Measurements from ENCODE around the gene RBPJL. TPM values are rescaled to one million over a fixed set of nuclear protein-coding genes. Genes with fewer than 3 reads are reported as not detected.

Gene RBPJL
- total RNA-seq, 1 experiment from 2014 or later = 0.85 TPM

DNA sequence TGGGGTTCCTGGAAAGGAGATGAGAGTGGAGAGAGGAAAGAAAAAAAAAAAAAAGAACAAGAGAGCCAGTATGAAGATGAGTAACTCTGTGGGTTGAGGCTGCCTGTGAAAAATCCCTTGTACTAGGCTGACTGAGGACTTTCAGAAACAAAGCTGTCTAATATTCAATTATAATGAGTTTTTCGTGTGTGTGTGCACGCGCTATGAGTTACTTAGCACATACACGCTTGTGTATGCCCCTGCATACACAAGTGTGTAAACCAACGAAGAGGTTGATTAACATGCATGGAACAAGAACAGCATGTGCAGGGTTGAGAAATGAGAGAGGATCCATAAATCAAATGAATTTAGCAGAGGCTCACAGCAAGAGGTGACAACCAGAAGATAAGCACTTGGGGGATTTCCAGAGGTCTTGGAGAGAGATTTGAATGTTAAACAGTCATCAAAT, 4.8 kb upstream of the RBPJL start:
- H3K4me3 Mint-ChIP-seq = no peak overlapping the region
- no peak overlapping the region for H3K27ac Mint-ChIP-seq
- peaks cover 15% of the 10 kb centered on the region for H3K4me1 Mint-ChIP-seq
- TF ChIP-seq, protein P1, sequence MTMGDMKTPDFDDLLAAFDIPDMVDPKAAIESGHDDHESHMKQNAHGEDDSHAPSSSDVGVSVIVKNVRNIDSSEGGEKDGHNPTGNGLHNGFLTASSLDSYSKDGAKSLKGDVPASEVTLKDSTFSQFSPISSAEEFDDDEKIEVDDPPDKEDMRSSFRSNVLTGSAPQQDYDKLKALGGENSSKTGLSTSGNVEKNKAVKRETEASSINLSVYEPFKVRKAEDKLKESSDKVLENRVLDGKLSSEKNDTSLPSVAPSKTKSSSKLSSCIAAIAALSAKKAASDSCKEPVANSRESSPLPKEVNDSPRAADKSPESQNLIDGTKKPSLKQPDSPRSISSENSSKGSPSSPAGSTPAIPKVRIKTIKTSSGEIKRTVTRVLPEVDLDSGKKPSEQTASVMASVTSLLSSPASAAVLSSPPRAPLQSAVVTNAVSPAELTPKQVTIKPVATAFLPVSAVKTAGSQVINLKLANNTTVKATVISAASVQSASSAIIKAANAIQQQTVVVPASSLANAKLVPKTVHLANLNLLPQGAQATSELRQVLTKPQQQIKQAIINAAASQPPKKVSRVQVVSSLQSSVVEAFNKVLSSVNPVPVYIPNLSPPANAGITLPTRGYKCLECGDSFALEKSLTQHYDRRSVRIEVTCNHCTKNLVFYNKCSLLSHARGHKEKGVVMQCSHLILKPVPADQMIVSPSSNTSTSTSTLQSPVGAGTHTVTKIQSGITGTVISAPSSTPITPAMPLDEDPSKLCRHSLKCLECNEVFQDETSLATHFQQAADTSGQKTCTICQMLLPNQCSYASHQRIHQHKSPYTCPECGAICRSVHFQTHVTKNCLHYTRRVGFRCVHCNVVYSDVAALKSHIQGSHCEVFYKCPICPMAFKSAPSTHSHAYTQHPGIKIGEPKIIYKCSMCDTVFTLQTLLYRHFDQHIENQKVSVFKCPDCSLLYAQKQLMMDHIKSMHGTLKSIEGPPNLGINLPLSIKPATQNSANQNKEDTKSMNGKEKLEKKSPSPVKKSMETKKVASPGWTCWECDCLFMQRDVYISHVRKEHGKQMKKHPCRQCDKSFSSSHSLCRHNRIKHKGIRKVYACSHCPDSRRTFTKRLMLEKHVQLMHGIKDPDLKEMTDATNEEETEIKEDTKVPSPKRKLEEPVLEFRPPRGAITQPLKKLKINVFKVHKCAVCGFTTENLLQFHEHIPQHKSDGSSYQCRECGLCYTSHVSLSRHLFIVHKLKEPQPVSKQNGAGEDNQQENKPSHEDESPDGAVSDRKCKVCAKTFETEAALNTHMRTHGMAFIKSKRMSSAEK (CRISPR knock-in tag; IDR thresholded peaks at IDR 0.05; ENCODE audit: borderline replicate concordance) = no peak
- no peak for TF ChIP-seq KAT7 (CRISPR knock-in tag; IDR thresholded peaks at IDR 0.05; ENCODE audit: borderline replicate concordance)
- TF ChIP-seq, protein P2, sequence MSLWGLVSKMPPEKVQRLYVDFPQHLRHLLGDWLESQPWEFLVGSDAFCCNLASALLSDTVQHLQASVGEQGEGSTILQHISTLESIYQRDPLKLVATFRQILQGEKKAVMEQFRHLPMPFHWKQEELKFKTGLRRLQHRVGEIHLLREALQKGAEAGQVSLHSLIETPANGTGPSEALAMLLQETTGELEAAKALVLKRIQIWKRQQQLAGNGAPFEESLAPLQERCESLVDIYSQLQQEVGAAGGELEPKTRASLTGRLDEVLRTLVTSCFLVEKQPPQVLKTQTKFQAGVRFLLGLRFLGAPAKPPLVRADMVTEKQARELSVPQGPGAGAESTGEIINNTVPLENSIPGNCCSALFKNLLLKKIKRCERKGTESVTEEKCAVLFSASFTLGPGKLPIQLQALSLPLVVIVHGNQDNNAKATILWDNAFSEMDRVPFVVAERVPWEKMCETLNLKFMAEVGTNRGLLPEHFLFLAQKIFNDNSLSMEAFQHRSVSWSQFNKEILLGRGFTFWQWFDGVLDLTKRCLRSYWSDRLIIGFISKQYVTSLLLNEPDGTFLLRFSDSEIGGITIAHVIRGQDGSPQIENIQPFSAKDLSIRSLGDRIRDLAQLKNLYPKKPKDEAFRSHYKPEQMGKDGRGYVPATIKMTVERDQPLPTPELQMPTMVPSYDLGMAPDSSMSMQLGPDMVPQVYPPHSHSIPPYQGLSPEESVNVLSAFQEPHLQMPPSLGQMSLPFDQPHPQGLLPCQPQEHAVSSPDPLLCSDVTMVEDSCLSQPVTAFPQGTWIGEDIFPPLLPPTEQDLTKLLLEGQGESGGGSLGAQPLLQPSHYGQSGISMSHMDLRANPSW (CRISPR knock-in tag; conservative IDR thresholded peaks at IDR 0.05; ENCODE audit: low read depth) = no peak
- no peak for TF ChIP-seq PREB (CRISPR knock-in tag; IDR thresholded peaks at IDR 0.05; ENCODE audit: borderline replicate concordance)
- no peak for TF ChIP-seq ZNF263 (CRISPR knock-in tag; IDR thresholded peaks at IDR 0.05; ENCODE audit: low read depth)
- TF ChIP-seq, protein P3, sequence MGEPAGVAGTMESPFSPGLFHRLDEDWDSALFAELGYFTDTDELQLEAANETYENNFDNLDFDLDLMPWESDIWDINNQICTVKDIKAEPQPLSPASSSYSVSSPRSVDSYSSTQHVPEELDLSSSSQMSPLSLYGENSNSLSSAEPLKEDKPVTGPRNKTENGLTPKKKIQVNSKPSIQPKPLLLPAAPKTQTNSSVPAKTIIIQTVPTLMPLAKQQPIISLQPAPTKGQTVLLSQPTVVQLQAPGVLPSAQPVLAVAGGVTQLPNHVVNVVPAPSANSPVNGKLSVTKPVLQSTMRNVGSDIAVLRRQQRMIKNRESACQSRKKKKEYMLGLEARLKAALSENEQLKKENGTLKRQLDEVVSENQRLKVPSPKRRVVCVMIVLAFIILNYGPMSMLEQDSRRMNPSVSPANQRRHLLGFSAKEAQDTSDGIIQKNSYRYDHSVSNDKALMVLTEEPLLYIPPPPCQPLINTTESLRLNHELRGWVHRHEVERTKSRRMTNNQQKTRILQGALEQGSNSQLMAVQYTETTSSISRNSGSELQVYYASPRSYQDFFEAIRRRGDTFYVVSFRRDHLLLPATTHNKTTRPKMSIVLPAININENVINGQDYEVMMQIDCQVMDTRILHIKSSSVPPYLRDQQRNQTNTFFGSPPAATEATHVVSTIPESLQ (CRISPR knock-in tag; IDR thresholded peaks at IDR 0.05) = no peak
- no peak for TF ChIP-seq NFYB (CRISPR knock-in tag; conservative IDR thresholded peaks at IDR 0.05; ENCODE audit: low read depth)
- TF ChIP-seq TCF7 (CRISPR knock-in tag; IDR thresholded peaks at IDR 0.05; ENCODE audit: low read depth) = no peak
- TF ChIP-seq ZBTB43 (CRISPR knock-in tag; IDR thresholded peaks at IDR 0.05) = no peak
- ATAC-seq (no peak), DNase-seq (ENCODE audit: low spot score) (no peak)
- CTCF ChIA-PET = interaction anchor here (0.7 to 5.8 kb wide), 6 partner anchors 9 to 135 kb away, joined by 3 to 154 read pairs (median 4); no protein-coding TSS in a partner anchor
- no peaks in the 10 kb centered on the region for H3K36me3 Mint-ChIP-seq
- H3K9me3 Mint-ChIP-seq = no peaks in the 10 kb centered on the region
- H3K27me3 Mint-ChIP-seq (ENCODE audit: low read depth) = peaks cover 6% of the 10 kb centered on the region
- POLR2A ChIA-PET = no interaction called here

GRCh38 chr20:45303586-45304463, 2.8 kb upstream of the RBPJL start:
- no peaks in the 10 kb centered on the region for H3K36me3 Mint-ChIP-seq
- H3K4me1 Mint-ChIP-seq = peaks cover 22% of the 10 kb centered on the region
- POLR2A ChIA-PET = no interaction called here
- TF ChIP-seq ARID4B (CRISPR knock-in tag; IDR thresholded peaks at IDR 0.05; ENCODE audit: borderline replicate concordance) (no peak), ZBTB43 (CRISPR knock-in tag; IDR thresholded peaks at IDR 0.05) (no peak)

More at GRCh38 chr20:45303586-45304463, 2.8 kb upstream of the RBPJL start:
- H3K27me3 Mint-ChIP-seq (ENCODE audit: low read depth) = peaks cover 11% of the 10 kb centered on the region
- no peak overlapping the region for H3K27ac Mint-ChIP-seq
- no peak overlapping the region for H3K4me3 Mint-ChIP-seq
- DNase-seq (ENCODE audit: low spot score) (no peak), ATAC-seq (no peak)
- CTCF ChIA-PET = interaction anchor here (0.5 to 5.8 kb wide), 10 partner anchors 8 to 183 kb away, joined by 3 to 154 read pairs (median 3); no protein-coding TSS in a partner anchor
- no peaks in the 10 kb centered on the region for H3K9me3 Mint-ChIP-seq

All from WTC11 (cell line).